Measurements from ENCODE around the gene ORMDL2. TPM values are rescaled to one million over a fixed set of nuclear protein-coding genes. Genes with fewer than 3 reads are reported as not detected.

ORMDL2 gene
- total RNA-seq = 17.5 and 27.0 TPM in 2 replicates

GRCh38 chr12:55817345-55818139, at the start of gene ORMDL2, which contains the start of gene SARNP:
TSS of gene ORMDL2 (plus strand) at chr12:55818041. CDS start at chr12:55819000, 959 bp downstream.
TSS of gene SARNP (minus strand) at chr12:55817724. CDS start at chr12:55817701, 23 bp downstream.

GRCh38 chr12:55842681-55843429, 25.0 kb downstream of the ORMDL2 start, which contains the start of gene MMP19:
TSS of gene MMP19 (minus strand) at chr12:55842936. CDS start at chr12:55842830, 106 bp downstream.

Other genes starting within 250 kb of the ORMDL2 start
- gene OR2AP1, start 245.6 kb upstream of the ORMDL2 start, total RNA-seq = not detected in 2 replicates
- not detected in 2 replicates for gene OR10P1, start 181.1 kb upstream of the ORMDL2 start, total RNA-seq
- gene ITGA7, start 110.1 kb upstream of the ORMDL2 start, total RNA-seq = 47.5 and 99.8 TPM in 2 replicates
- 48.2 and 76.1 TPM in 2 replicates for gene BLOC1S1, start 102.0 kb upstream of the ORMDL2 start, total RNA-seq
- gene RDH5, start 97.6 kb upstream of the ORMDL2 start, total RNA-seq = 37.8 and 53.0 TPM in 2 replicates
- gene CD63, start 89.0 kb upstream of the ORMDL2 start, total RNA-seq = 2,526 and 3,459 TPM in 2 replicates
- 2.8 and 7.7 TPM in 2 replicates for gene GDF11, start 74.9 kb upstream of the ORMDL2 start, total RNA-seq
- 74.1 and 103 TPM in 2 replicates for gene SARNP, start 317 bp upstream of the ORMDL2 start, total RNA-seq
- 73.0 and 77.3 TPM in 2 replicates for gene DNAJC14, start 11.5 kb downstream of the ORMDL2 start, total RNA-seq
- gene MMP19, start 24.9 kb downstream of the ORMDL2 start, total RNA-seq = 2.5 and 7.3 TPM in 2 replicates
- 31.0 and 36.0 TPM in 2 replicates for gene PYM1, start 109.9 kb downstream of the ORMDL2 start, total RNA-seq
- 29.3 and 34.7 TPM in 2 replicates for gene DGKA, start 113.1 kb downstream of the ORMDL2 start, total RNA-seq
- gene PMEL, start 148.0 kb downstream of the ORMDL2 start, total RNA-seq = 1.1 and 1.7 TPM in 2 replicates
- 16.1 and 55.8 TPM in 2 replicates for gene CDK2, start 148.8 kb downstream of the ORMDL2 start, total RNA-seq
- 42.2 and 43.1 TPM in 2 replicates for gene RAB5B, start 156.0 kb downstream of the ORMDL2 start, total RNA-seq
- 10.1 and 10.4 TPM in 2 replicates for gene SUOX, start 179.2 kb downstream of the ORMDL2 start, total RNA-seq
- gene IKZF4, start 203.0 kb downstream of the ORMDL2 start, total RNA-seq = 0.58 and 2.0 TPM in 2 replicates
- 664 and 693 TPM in 2 replicates for gene RPS26, start 223.9 kb downstream of the ORMDL2 start, total RNA-seq

Data from regular cardiac myocyte (primary cell).